Mesenchymal stem cell (in vitro differentiated cells and primary cell): Measurements from ENCODE around the gene RTF2.

Source experiments
- DNase-seq: peaks from one replicate; pipeline ENCODE4 v3.0.0-alpha.2; 2013
- H2AFZ ChIP-seq: one replicate; pipeline ENCODE4 v1.6.1; 2013; ENCODE audit warnings: low read depth, mild to moderate bottlenecking, control low read depth, inconsistent platforms, low read length, moderate library complexity
- H2AK5ac ChIP-seq: 2 replicates; pipeline ENCODE4 v1.6.1; 2013; ENCODE audit warnings: low read length, moderate library complexity, mild to moderate bottlenecking, inconsistent platforms; ENCODE audit not compliant: severe bottlenecking
- H2BK120ac ChIP-seq: one replicate; pipeline ENCODE4 v1.6.1; 2013; ENCODE audit warnings: low read depth, mild to moderate bottlenecking, inconsistent platforms, low read length, moderate library complexity
- H2BK12ac ChIP-seq, 2 experiments: one replicate each; pipeline ENCODE4 v1.6.1; 2013; ENCODE audit warnings: inconsistent platforms in 2 of 2, low read length in 2 of 2, mild to moderate bottlenecking in 2 of 2, moderate library complexity in 2 of 2, control low read depth in 1 of 2
- H2BK15ac ChIP-seq: one replicate; pipeline ENCODE4 v1.6.1; 2013; ENCODE audit warnings: mild to moderate bottlenecking, low read depth, inconsistent platforms; ENCODE audit not compliant: poor library complexity, severe bottlenecking
- H2BK5ac ChIP-seq: 2 replicates; pipeline ENCODE4 v1.6.1; 2013; ENCODE audit warnings: low read depth, mild to moderate bottlenecking, low read length, control low read depth, inconsistent platforms; ENCODE audit not compliant: poor library complexity, severe bottlenecking
- H3K14ac ChIP-seq, 2 experiments: one replicate each; pipeline ENCODE4 v1.6.1; 2013; ENCODE audit warnings: inconsistent platforms in 2 of 2, low read length in 2 of 2, control low read depth in 1 of 2, mild to moderate bottlenecking in 1 of 2, moderate library complexity in 1 of 2
- H3K18ac ChIP-seq, 2 experiments: one replicate each; pipeline ENCODE4 v1.6.1; 2013; ENCODE audit warnings: inconsistent platforms in 2 of 2, low read length in 2 of 2, control low read depth in 1 of 2, low read depth in 1 of 2, mild to moderate bottlenecking in 1 of 2
- H3K23ac ChIP-seq, 2 experiments: one replicate each; pipeline ENCODE4 v1.6.1; 2013; ENCODE audit warnings: inconsistent platforms in 2 of 2, low read length in 2 of 2, mild to moderate bottlenecking in 2 of 2, moderate library complexity in 2 of 2, control low read depth in 1 of 2
- H3K27ac ChIP-seq: 2 replicates; pipeline ENCODE4 v1.5.1; 2013; ENCODE audit warnings: mild to moderate bottlenecking, moderate library complexity, low read length, control low read depth, inconsistent platforms; ENCODE audit not compliant: poor library complexity, severe bottlenecking
- H3K27me3 ChIP-seq, 2 experiments: 2 replicates each; pipeline versions ENCODE4 v1.6.1 to v1.7.0; 2013; ENCODE audit warnings: low read length in 2 of 2, mild to moderate bottlenecking in 2 of 2, moderate library complexity in 2 of 2, control low read depth in 1 of 2, inconsistent platforms in 1 of 2; ENCODE audit not compliant: control insufficient read depth in 1 of 2, insufficient read depth in 1 of 2
- H3K36me3 ChIP-seq, 2 experiments: 2 replicates each; pipeline versions ENCODE4 v1.6.1 to v1.7.0; 2013; ENCODE audit warnings: low read length in 2 of 2, control low read depth in 1 of 2, inconsistent platforms in 1 of 2, low read depth in 1 of 2, mild to moderate bottlenecking in 1 of 2; ENCODE audit not compliant: insufficient read depth in 2 of 2, control insufficient read depth in 1 of 2
- H3K4ac ChIP-seq, 2 experiments: one replicate each; pipeline ENCODE4 v1.6.1; 2013; ENCODE audit warnings: inconsistent platforms in 2 of 2, low read length in 2 of 2, mild to moderate bottlenecking in 2 of 2, moderate library complexity in 2 of 2, control low read depth in 1 of 2, low read depth in 1 of 2
- H3K4me1 ChIP-seq: 2 replicates; pipeline ENCODE4 v1.6.1; 2013; ENCODE audit warnings: low read depth, low read length, control low read depth; ENCODE audit not compliant: control insufficient read depth, insufficient read depth
- H3K4me2 ChIP-seq: 2 replicates; pipeline ENCODE4 v1.6.1; 2013; ENCODE audit warnings: low read length, mild to moderate bottlenecking, inconsistent platforms; ENCODE audit not compliant: poor library complexity, severe bottlenecking
- H3K4me3 ChIP-seq, 2 experiments: 2 replicates each; pipeline versions ENCODE4 v1.5.1 to v1.7.0; 2013; ENCODE audit warnings: low read length in 2 of 2, mild to moderate bottlenecking in 2 of 2, control low read depth in 1 of 2, low read depth in 1 of 2; ENCODE audit not compliant: insufficient read depth in 1 of 2
- H3K79me1 ChIP-seq: replicated peaks from 2 replicates; pipeline ENCODE4 v1.6.1; 2013; ENCODE audit warnings: mild to moderate bottlenecking, control low read depth, low read length, inconsistent platforms; ENCODE audit not compliant: poor library complexity, severe bottlenecking
- H3K9ac ChIP-seq: 2 replicates; pipeline ENCODE4 v1.7.0; 2013; ENCODE audit warnings: mild to moderate bottlenecking, low read length, moderate library complexity
- H3K9me3 ChIP-seq: 2 replicates; pipeline ENCODE4 v1.7.0; 2013; ENCODE audit warnings: mild to moderate bottlenecking, low read length; ENCODE audit not compliant: control insufficient read depth
- H4K8ac ChIP-seq: one replicate; pipeline ENCODE4 v1.6.1; 2013; ENCODE audit warnings: inconsistent platforms, mild to moderate bottlenecking, low read length, moderate library complexity
- H4K91ac ChIP-seq: one replicate; pipeline ENCODE4 v1.6.1; 2013; ENCODE audit warnings: mild to moderate bottlenecking, low read length, inconsistent platforms
- WGBS: methylation state at CpG from one replicate; pipeline ENCODE4 v1.1.7; 2013; ENCODE audit warnings: mixed read lengths; 5-methylcytosine and 5-hydroxymethylcytosine counted together

Gene RTF2

DNA sequence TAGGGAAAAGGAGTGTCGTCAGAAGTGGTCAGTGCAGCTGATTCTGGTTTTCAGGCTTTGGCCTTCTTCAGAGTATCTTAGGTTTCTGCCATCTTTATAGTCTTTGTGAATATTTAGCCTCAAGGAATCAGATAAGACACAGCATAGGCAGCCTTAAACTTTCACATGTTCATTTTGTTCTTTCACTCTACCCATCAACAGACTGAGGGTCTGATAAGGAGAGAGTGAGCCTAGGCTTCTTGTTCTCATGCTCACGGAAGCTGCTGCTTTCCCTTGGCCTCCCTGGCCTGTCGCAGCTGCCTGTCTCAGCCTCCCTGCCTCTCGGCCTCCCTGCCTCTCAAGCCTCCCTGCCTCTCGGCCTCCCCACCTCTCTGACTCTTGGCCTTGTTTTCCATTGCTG, 20.1 kb downstream of the RTF2 start:
- Histone ChIP-seq H3K4ac (no peak overlapping the region), H2BK120ac (no peak overlapping the region), H3K4me1 (no peaks in the 10 kb centered on the region), H2BK5ac (no peak overlapping the region), H3K14ac (no peak overlapping the region), H3K4me2 (no peak overlapping the region), H3K9me3 (no peaks in the 10 kb centered on the region), H3K27ac (no peak overlapping the region), H3K9ac (no peak overlapping the region), H2BK15ac (no peak overlapping the region), H3K27me3 (no peaks in the 10 kb centered on the region), H2BK12ac (no peak overlapping the region), H3K79me1 (peaks cover 54% of the 10 kb centered on the region), H3K23ac (no peak overlapping the region), H3K36me3 (peaks cover 56 to 84% of the 10 kb centered on the region in 2 experiments), H4K91ac (no peak overlapping the region), H3K18ac (no peak overlapping the region), H2AFZ (no peak overlapping the region), H2AK5ac (no peak overlapping the region), H4K8ac (no peak overlapping the region), H3K4me3 (no peak overlapping the region)
- 94% methylated on average over 5 of the region's 5 CpGs for WGBS
- DNase-seq = no peak

DNA sequence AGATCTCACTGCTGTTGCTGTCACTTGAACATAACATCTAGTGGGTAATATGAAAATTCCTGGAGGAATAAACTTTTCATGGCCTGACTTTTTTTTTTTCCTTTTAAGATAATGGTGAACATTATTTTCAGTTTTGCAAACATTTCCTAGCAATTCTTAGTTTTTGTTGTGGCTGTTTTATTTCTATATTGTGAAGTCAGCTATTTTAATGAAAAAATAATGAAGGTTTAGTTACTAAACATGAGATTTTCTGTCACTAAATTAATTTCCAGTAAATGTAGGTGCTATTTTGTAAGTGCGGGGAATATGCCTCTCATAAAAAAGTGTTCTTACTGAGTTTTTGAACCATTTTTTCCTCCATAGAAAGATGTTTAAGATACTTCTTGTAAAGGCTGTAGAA, 32.7 kb downstream of the RTF2 start:
- H3K36me3 ChIP-seq = peaks cover 13 to 50% of the 10 kb centered on the region in 2 experiments
- H2BK5ac ChIP-seq = no peak overlapping the region
- no peak overlapping the region for H3K4me2 ChIP-seq
- peaks cover 25% of the 10 kb centered on the region for H3K79me1 ChIP-seq
- H2BK12ac ChIP-seq = no peak overlapping the region
- no peak overlapping the region for H2AK5ac ChIP-seq
- no peak overlapping the region for H3K9ac ChIP-seq
- H3K4me3 ChIP-seq = no peak overlapping the region
- H2BK120ac ChIP-seq = no peak overlapping the region
- no peak overlapping the region for H3K23ac ChIP-seq
- WGBS = 100% methylated on average over 1 of the region's 1 CpG
- H4K91ac ChIP-seq = no peak overlapping the region
- H2AFZ ChIP-seq = no peak overlapping the region
- no peaks in the 10 kb centered on the region for H3K27me3 ChIP-seq
- H3K27ac ChIP-seq = no peak overlapping the region
- H2BK15ac ChIP-seq = no peak overlapping the region
- DNase-seq = no peak
- H3K9me3 ChIP-seq = peaks cover 5% of the 10 kb centered on the region
- H3K4ac ChIP-seq = no peak overlapping the region
- H3K18ac ChIP-seq = no peak overlapping the region
- H4K8ac ChIP-seq = no peak overlapping the region
- H3K14ac ChIP-seq = no peak overlapping the region
- no peaks in the 10 kb centered on the region for H3K4me1 ChIP-seq

DNA sequence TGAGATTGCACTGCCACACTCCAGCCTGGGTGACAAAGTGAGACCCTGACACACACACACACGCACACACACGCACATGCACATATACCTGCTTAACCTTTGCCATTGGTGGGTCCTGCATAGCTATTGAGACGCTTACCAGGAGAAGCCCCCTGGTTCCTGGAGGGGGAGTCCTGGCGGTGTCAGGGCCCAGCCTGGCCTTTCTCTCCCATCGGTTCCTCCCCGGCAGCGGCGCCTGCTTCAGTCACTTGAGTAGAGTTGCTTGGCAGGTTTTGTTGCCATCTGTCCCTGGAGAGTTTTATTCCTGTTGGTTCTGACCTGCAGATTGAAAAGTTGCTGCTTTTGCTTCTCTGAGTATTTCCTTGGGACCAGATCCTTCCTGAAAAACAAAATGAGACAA, 35.5 kb downstream of the RTF2 start:
- Histone ChIP-seq H3K23ac (no peak overlapping the region), H2AK5ac (no peak overlapping the region), H3K79me1 (peaks cover 30% of the 10 kb centered on the region), H3K27me3 (no peaks in the 10 kb centered on the region), H2BK12ac (no peak overlapping the region), H3K4me2 (no peak overlapping the region), H3K4ac (no peak overlapping the region), H3K9ac (no peak overlapping the region), H3K14ac (no peak overlapping the region), H4K8ac (no peak overlapping the region), H2BK120ac (no peak overlapping the region), H3K4me1 (no peaks in the 10 kb centered on the region), H4K91ac (no peak overlapping the region), H3K18ac (no peak overlapping the region), H2BK5ac (no peak overlapping the region), H3K4me3 (no peak overlapping the region), H3K9me3 (no peaks in the 10 kb centered on the region), H2BK15ac (no peak overlapping the region), H3K27ac (no peak overlapping the region), H3K36me3 (peaks cover 13 to 37% of the 10 kb centered on the region in 2 experiments), H2AFZ (no peak overlapping the region)
- no peak for DNase-seq
- 92% methylated on average over 8 of the region's 8 CpGs for WGBS

DNA sequence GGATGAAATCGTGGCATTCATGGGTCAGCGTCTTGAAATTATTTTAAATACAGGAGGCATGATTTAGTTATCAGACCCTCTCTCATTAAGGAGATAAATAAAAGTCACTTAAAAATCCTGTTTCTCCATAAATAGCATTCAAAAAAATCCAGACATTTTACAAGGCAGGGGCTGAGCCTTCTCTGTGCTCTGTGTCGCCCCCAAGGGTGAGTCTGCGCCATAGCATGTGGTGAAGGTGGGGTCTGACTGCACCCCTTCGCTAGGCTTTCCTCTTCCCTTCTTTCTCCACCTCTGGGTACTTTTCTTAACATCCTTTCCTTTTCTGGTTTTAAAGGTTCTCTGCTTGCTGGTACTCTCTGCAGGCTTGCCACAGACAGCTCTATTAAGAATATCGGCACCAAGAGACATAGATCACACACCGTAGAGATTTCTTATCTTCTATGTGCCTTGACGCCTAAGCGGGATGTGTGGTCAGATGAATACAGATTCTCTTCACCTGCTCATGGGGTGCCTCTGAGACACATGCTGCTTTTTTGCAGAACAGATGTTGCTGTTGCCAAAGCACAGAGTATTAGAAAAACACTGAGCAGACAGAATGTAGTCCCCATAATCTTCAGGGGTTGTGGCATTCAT, 36.1 kb downstream of the RTF2 start:
- Histone ChIP-seq H3K14ac (no peak overlapping the region), H3K4ac (no peak overlapping the region), H2BK15ac (no peak overlapping the region), H2AK5ac (no peak overlapping the region), H2BK5ac (no peak overlapping the region), H3K4me3 (no peak overlapping the region), H3K27me3 (no peaks in the 10 kb centered on the region), H2AFZ (no peak overlapping the region), H3K36me3 (peaks cover 13 to 37% of the 10 kb centered on the region in 2 experiments), H3K23ac (no peak overlapping the region), H3K4me1 (no peaks in the 10 kb centered on the region), H3K9ac (no peak overlapping the region), H2BK12ac (no peak overlapping the region), H4K91ac (no peak overlapping the region), H3K4me2 (no peak overlapping the region), H2BK120ac (no peak overlapping the region), H3K27ac (no peak overlapping the region), H3K18ac (no peak overlapping the region), H3K79me1 (peaks cover 30% of the 10 kb centered on the region), H4K8ac (no peak overlapping the region), H3K9me3 (no peaks in the 10 kb centered on the region)
- WGBS = 80% methylated on average over 9 of the region's 9 CpGs
- peak; percentile 6 for DNase-seq
